ENCODE data around the gene CARNS1.

- TF ChIP-seq EZH2 (IDR thresholded peaks at IDR 0.05; ENCODE audit: low read length) (no peak), CTCF (optimal IDR thresholded peaks at IDR 0.05 in 1 of 3, IDR thresholded peaks at IDR 0.05 in 1 of 3, conservative IDR thresholded peaks at IDR 0.05 in 1 of 3; ENCODE audit: extremely low read depth in 1 of 3, insufficient read depth in 2 of 3, low read length in 3 of 3) (no peak)
Observed at GRCh38 chr11:67470337-67471002, 55.0 kb downstream of the CARNS1 start.

Measured in keratinocyte (primary cell).